Activated T-cell treated with anti-CD3 and anti-CD28 coated beads, Interleukin-2, amount 50 U/mL, for 72 hours (primary cell): Measurements from ENCODE around the gene SMYD3. TPM values are rescaled to one million over a fixed set of nuclear protein-coding genes. Genes with fewer than 3 reads are reported as not detected.
A peak's percentile ranks its signal among the peaks of the same experiment; 100 is the strongest.
"Not testable (repeated sequence)": the region's sequence is repeated elsewhere in the genome, so short reads cannot be mapped to it uniquely, and the experiment has no call there.

Experiments
- ATAC-seq, 2 donors: fragments of 150-1000 bp; cut with Tn5 transposase; replicated peaks in 1 of 2; 2 replicates each; pipeline ENCODE4 v1.10.0; 2021; ENCODE audit warnings: moderate library complexity in 2 of 2, mild to moderate bottlenecking in 1 of 2
- DNase-seq, 2 donors: peaks; one replicate each; pipeline ENCODE4 v3.0.0; 2021 to 2022; ENCODE audit warnings: mixed read lengths in 1 of 2
- H3K27ac Mint-ChIP-seq: one replicate; pipeline ENCODE4 v1.8.0; 2022; ENCODE audit warnings: mild to moderate bottlenecking, moderate library complexity, mixed read lengths
- H3K27me3 Mint-ChIP-seq: one replicate; pipeline ENCODE4 v1.8.0; 2022; ENCODE audit warnings: low read depth, mixed read lengths
- H3K36me3 Mint-ChIP-seq, 2 donors: one replicate each; pipeline ENCODE4 v1.8.0; 2022; ENCODE audit warnings: mixed read lengths in 2 of 2, mild to moderate bottlenecking in 1 of 2; ENCODE audit not compliant: insufficient read depth in 2 of 2
- H3K4me1 Mint-ChIP-seq: one replicate; pipeline ENCODE4 v1.8.0; 2022; ENCODE audit warnings: low read depth, mixed read lengths
- H3K4me3 Mint-ChIP-seq, 2 donors: one replicate each; pipeline ENCODE4 v1.8.0; 2022; ENCODE audit warnings: mild to moderate bottlenecking in 2 of 2, mixed read lengths in 2 of 2, moderate library complexity in 2 of 2
- H3K9me3 Mint-ChIP-seq, 2 donors: one replicate each; pipeline ENCODE4 v1.8.0; 2022; ENCODE audit warnings: mixed read lengths in 2 of 2
- total RNA-seq, 2 donors: library from RNA; stranded (reverse); gene quantifications; one replicate each; pipeline ENCODE4 v1.2.3, GENCODE V29; 2022

The SMYD3 gene
- total RNA-seq, 2 donors from 2014 or later, result 19.1 to 21.0 TPM

- Mint-ChIP-seq H3K9me3 (peaks cover 0 to 1% of the 10 kb centered on the region in 2 donors), H3K4me3 (no peak overlapping the region), H3K27ac (no peak overlapping the region), H3K27me3 (no peaks in the 10 kb centered on the region), H3K4me1 (peaks cover 21% of the 10 kb centered on the region), H3K36me3 (peaks cover 0 to 3% of the 10 kb centered on the region in 2 donors)
- ATAC-seq (peak in 1 of 2 donors; percentile 36), DNase-seq (no peak)
These were observed 124.4 kb downstream of the SMYD3 start for GRCh38 chr1:246382589-246383238.

GRCh38 chr1:246381452-246381851, 125.6 kb downstream of the SMYD3 start:
- H3K4me1 Mint-ChIP-seq, result peaks cover 21% of the 10 kb centered on the region
- ATAC-seq, result no peak
- H3K27me3 Mint-ChIP-seq, result no peaks in the 10 kb centered on the region
- DNase-seq, result no peak
- H3K27ac Mint-ChIP-seq, result no peak overlapping the region
- no peak overlapping the region for H3K4me3 Mint-ChIP-seq
- peaks cover 0 to 1% of the 10 kb centered on the region in 2 donors for H3K9me3 Mint-ChIP-seq
- H3K36me3 Mint-ChIP-seq, result peaks cover 0 to 3% of the 10 kb centered on the region in 2 donors

GRCh38 chr1:246377625-246378153, 129.4 kb downstream of the SMYD3 start:
- ATAC-seq (no peak), DNase-seq (no peak)
- Mint-ChIP-seq H3K36me3 (peaks cover 0 to 3% of the 10 kb centered on the region in 2 donors), H3K4me1 (peaks cover 6% of the 10 kb centered on the region), H3K4me3 (no peak overlapping the region), H3K9me3 (peaks cover 0 to 1% of the 10 kb centered on the region in 2 donors), H3K27me3 (no peaks in the 10 kb centered on the region), H3K27ac (no peak overlapping the region)

- H3K27me3 Mint-ChIP-seq, result no peaks in the 10 kb centered on the region
- DNase-seq, result no peak
- H3K4me3 Mint-ChIP-seq, result no peak overlapping the region
- H3K4me1 Mint-ChIP-seq, result no peaks in the 10 kb centered on the region
- no peak overlapping the region for H3K27ac Mint-ChIP-seq
- H3K36me3 Mint-ChIP-seq, result no peaks in the 10 kb centered on the region
- no peaks in the 10 kb centered on the region for H3K9me3 Mint-ChIP-seq
- ATAC-seq, result no peak
These were observed 133.1 kb downstream of the SMYD3 start for GRCh38 chr1:246373828-246374569.

- no peak overlapping the region for H3K27ac Mint-ChIP-seq
- no peaks in the 10 kb centered on the region for H3K4me1 Mint-ChIP-seq
- no peaks in the 10 kb centered on the region for H3K9me3 Mint-ChIP-seq
- no peaks in the 10 kb centered on the region for H3K27me3 Mint-ChIP-seq
- no peaks in the 10 kb centered on the region for H3K36me3 Mint-ChIP-seq
- ATAC-seq (no peak), DNase-seq (no peak)
- no peak overlapping the region for H3K4me3 Mint-ChIP-seq
These were observed 134.5 kb downstream of the SMYD3 start for GRCh38 chr1:246372559-246372958.

GRCh38 chr1:246367041-246367440, 140.0 kb downstream of the SMYD3 start:
- Mint-ChIP-seq H3K9me3 (no peaks in the 10 kb centered on the region), H3K4me3 (no peak overlapping the region), H3K4me1 (peaks cover 23% of the 10 kb centered on the region), H3K36me3 (peaks cover 0 to under 1% of the 10 kb centered on the region in 2 donors), H3K27me3 (no peaks in the 10 kb centered on the region), H3K27ac (peak overlapping the region; percentile 54)
- DNase-seq (no peak), ATAC-seq (no peak)

GRCh38 chr1:246365708-246366107, 141.4 kb downstream of the SMYD3 start:
- Mint-ChIP-seq H3K4me1 (peaks cover 23% of the 10 kb centered on the region), H3K4me3 (peak overlapping the region in 1 of 2 donors; percentile 12), H3K36me3 (peaks cover 3 to 8% of the 10 kb centered on the region in 2 donors), H3K9me3 (peaks cover 3% of the 10 kb centered on the region in 2 donors), H3K27ac (no peak overlapping the region), H3K27me3 (no peaks in the 10 kb centered on the region)
- ATAC-seq (no peak), DNase-seq (no peak)

- Mint-ChIP-seq H3K36me3 (peaks cover 8 to 11% of the 10 kb centered on the region in 2 donors), H3K4me1 (peaks cover 23% of the 10 kb centered on the region), H3K9me3 (peaks cover 3 to 8% of the 10 kb centered on the region in 2 donors), H3K27ac (peak overlapping the region; percentile 78), H3K27me3 (no peaks in the 10 kb centered on the region), H3K4me3 (peak overlapping the region; percentile 15 to 74)
- DNase-seq, result peak; percentile 12 to 28
- peak; percentile 83 to 85 for ATAC-seq
These were observed 142.6 kb downstream of the SMYD3 start for GRCh38 chr1:246364415-246364941.

- H3K27me3 Mint-ChIP-seq, result not testable (repeated sequence)
These were observed 150.0 kb downstream of the SMYD3 start for GRCh38 chr1:246357014-246357598.

GRCh38 chr1:246355411-246356230, 151.5 kb downstream of the SMYD3 start:
- peaks cover 15 to 16% of the 10 kb centered on the region in 2 donors for H3K9me3 Mint-ChIP-seq
- peak overlapping the region; percentile 34 for H3K27ac Mint-ChIP-seq
- no peak overlapping the region for H3K4me3 Mint-ChIP-seq
- peaks cover 15 to 28% of the 10 kb centered on the region in 2 donors for H3K36me3 Mint-ChIP-seq
- DNase-seq, result no peak
- H3K27me3 Mint-ChIP-seq, result no peaks in the 10 kb centered on the region
- no peak for ATAC-seq
- no peaks in the 10 kb centered on the region for H3K4me1 Mint-ChIP-seq

More at GRCh38 chr1:246357014-246357598, 150.0 kb downstream of the SMYD3 start:
- H3K27ac Mint-ChIP-seq, DNase-seq, H3K4me3 Mint-ChIP-seq, H3K4me1 Mint-ChIP-seq, ATAC-seq: not testable (repeated sequence)
- Mint-ChIP-seq H3K9me3 (peaks cover 18 to 19% of the 10 kb centered on the region in 2 donors), H3K36me3 (peaks cover 19 to 36% of the 10 kb centered on the region in 2 donors)

GRCh38 chr1:246351721-246352120, 155.4 kb downstream of the SMYD3 start:
- Mint-ChIP-seq H3K27ac (no peak overlapping the region), H3K27me3 (no peaks in the 10 kb centered on the region), H3K4me1 (no peaks in the 10 kb centered on the region), H3K9me3 (no peaks in the 10 kb centered on the region), H3K4me3 (no peak overlapping the region), H3K36me3 (peaks cover 0 to 13% of the 10 kb centered on the region in 2 donors)
- DNase-seq (no peak), ATAC-seq (no peak)

- Mint-ChIP-seq H3K9me3 (peaks cover 0 to 2% of the 10 kb centered on the region in 2 donors), H3K27ac (no peak overlapping the region), H3K27me3 (no peaks in the 10 kb centered on the region), H3K36me3 (peaks cover 1 to 11% of the 10 kb centered on the region in 2 donors), H3K4me1 (no peaks in the 10 kb centered on the region), H3K4me3 (no peak overlapping the region)
- no peak for ATAC-seq
- no peak for DNase-seq
These were observed 156.3 kb downstream of the SMYD3 start for GRCh38 chr1:246350745-246351144.
